ENCODE results near the gene ZNF222. TPM values are rescaled to one million over a fixed set of nuclear protein-coding genes. Genes with fewer than 3 reads are reported as not detected.

The ZNF222 gene
- total RNA-seq, 3 donors from 2014 or later (not counting 1 experiment from before 2014, with no cell fraction given), result 5.6 to 7.6 (median 5.7) TPM

GRCh38 chr19:44005973-44006372 lies 19.2 kb upstream of the ZNF222 start:
- H3K27me3 Mint-ChIP-seq (ENCODE audit: low read depth in 2 of 2), result no peaks in the 10 kb centered on the region
- intact Hi-C loops (cut with micrococcal nuclease), result no loop called here
- H3K9me3 Mint-ChIP-seq, result peaks cover 15 to 26% of the 10 kb centered on the region in 2 donors
- Histone ChIP-seq H3K27ac (ENCODE audit: low read length) (no peak overlapping the region), H3K4me3 (ENCODE audit: low read length) (no peak overlapping the region), H3K27me3 (ENCODE audit: control insufficient read depth, insufficient read depth, low read length) (no peaks in the 10 kb centered on the region), H3K4me1 (ENCODE audit: control insufficient read depth, insufficient read depth, low read length) (peaks cover 16% of the 10 kb centered on the region), H3K36me3 (ENCODE audit: control insufficient read depth, insufficient read depth, low read length) (peaks cover 42% of the 10 kb centered on the region), H3K9me3 (ENCODE audit: control insufficient read depth, insufficient read depth, low read length) (peaks cover 31% of the 10 kb centered on the region)
- ATAC-seq (no peak), DNase-seq (no peak)
- TF ChIP-seq CTCF (IDR thresholded peaks at IDR 0.05), result no peak
- WGBS (ENCODE audit: insufficient coverage), result 29% methylated on average over 1 of the region's 1 CpG
- H3K4me1 Mint-ChIP-seq, result peaks cover 32 to 34% of the 10 kb centered on the region in 2 donors
- H3K4me3 Mint-ChIP-seq, result no peak overlapping the region
- peaks cover 49% of the 10 kb centered on the region for H3K36me3 Mint-ChIP-seq
- no peak overlapping the region for H3K27ac Mint-ChIP-seq

GRCh38 chr19:44007473-44007872 lies 17.7 kb upstream of the ZNF222 start:
- TF ChIP-seq CTCF (IDR thresholded peaks at IDR 0.05), result no peak
- Mint-ChIP-seq H3K4me3 (no peak overlapping the region), H3K36me3 (peaks cover 64% of the 10 kb centered on the region), H3K27ac (no peak overlapping the region), H3K27me3 (ENCODE audit: low read depth in 2 of 2) (no peaks in the 10 kb centered on the region), H3K4me1 (peaks cover 25 to 28% of the 10 kb centered on the region in 2 donors), H3K9me3 (peaks cover 19 to 31% of the 10 kb centered on the region in 2 donors)
- ATAC-seq, result no peak
- no peak overlapping the region for H3K27ac ChIP-seq (ENCODE audit: low read length)
- H3K4me1 ChIP-seq (ENCODE audit: control insufficient read depth, insufficient read depth, low read length), result peaks cover 9% of the 10 kb centered on the region
- DNase-seq, result no peak
- peaks cover 52% of the 10 kb centered on the region for H3K36me3 ChIP-seq (ENCODE audit: control insufficient read depth, insufficient read depth, low read length)
- H3K9me3 ChIP-seq (ENCODE audit: control insufficient read depth, insufficient read depth, low read length), result peaks cover 35% of the 10 kb centered on the region
- no peak overlapping the region for H3K4me3 ChIP-seq (ENCODE audit: low read length)
- intact Hi-C loops (cut with micrococcal nuclease), result no loop called here
- H3K27me3 ChIP-seq (ENCODE audit: control insufficient read depth, insufficient read depth, low read length), result no peaks in the 10 kb centered on the region
- WGBS (ENCODE audit: insufficient coverage), result 97% methylated on average over 6 of the region's 6 CpGs

GRCh38 chr19:44010468-44010867 lies 14.7 kb upstream of the ZNF222 start:
- Histone ChIP-seq H3K27me3 (ENCODE audit: control insufficient read depth, insufficient read depth, low read length) (no peaks in the 10 kb centered on the region), H3K36me3 (ENCODE audit: control insufficient read depth, insufficient read depth, low read length) (peaks cover 52% of the 10 kb centered on the region), H3K4me1 (ENCODE audit: control insufficient read depth, insufficient read depth, low read length) (no peaks in the 10 kb centered on the region), H3K27ac (ENCODE audit: low read length) (no peak overlapping the region), H3K4me3 (ENCODE audit: low read length) (no peak overlapping the region), H3K9me3 (ENCODE audit: control insufficient read depth, insufficient read depth, low read length) (peaks cover 38% of the 10 kb centered on the region)
- peaks cover 25 to 41% of the 10 kb centered on the region in 2 donors for H3K9me3 Mint-ChIP-seq
- TF ChIP-seq CTCF (IDR thresholded peaks at IDR 0.05), result no peak
- WGBS (ENCODE audit: insufficient coverage), result 96% methylated on average over 5 of the region's 5 CpGs
- H3K4me3 Mint-ChIP-seq, result no peak overlapping the region
- ATAC-seq (no peak), DNase-seq (no peak)
- H3K4me1 Mint-ChIP-seq, result peaks cover 12% of the 10 kb centered on the region in 2 donors
- intact Hi-C loops (cut with micrococcal nuclease), result no loop called here
- peaks cover 77% of the 10 kb centered on the region for H3K36me3 Mint-ChIP-seq
- no peaks in the 10 kb centered on the region for H3K27me3 Mint-ChIP-seq (ENCODE audit: low read depth in 2 of 2)
- no peak overlapping the region for H3K27ac Mint-ChIP-seq

GRCh38 chr19:44019498-44019897 lies 5.7 kb upstream of the ZNF222 start:
- Histone ChIP-seq H3K4me1 (ENCODE audit: control insufficient read depth, insufficient read depth, low read length) (no peaks in the 10 kb centered on the region), H3K9me3 (ENCODE audit: control insufficient read depth, insufficient read depth, low read length) (peaks cover 4% of the 10 kb centered on the region), H3K36me3 (ENCODE audit: control insufficient read depth, insufficient read depth, low read length) (no peaks in the 10 kb centered on the region), H3K4me3 (ENCODE audit: low read length) (no peak overlapping the region), H3K27ac (ENCODE audit: low read length) (no peak overlapping the region), H3K27me3 (ENCODE audit: control insufficient read depth, insufficient read depth, low read length) (peaks cover 6% of the 10 kb centered on the region)
- Mint-ChIP-seq H3K27ac (no peak overlapping the region), H3K27me3 (ENCODE audit: low read depth in 2 of 2) (peaks cover 31 to 47% of the 10 kb centered on the region in 2 donors), H3K4me1 (peaks cover 0 to under 1% of the 10 kb centered on the region in 2 donors), H3K36me3 (peaks cover 14% of the 10 kb centered on the region), H3K9me3 (peaks cover 2 to 3% of the 10 kb centered on the region in 2 donors), H3K4me3 (no peak overlapping the region)
- no peak for DNase-seq
- ATAC-seq, result no peak
- 44% methylated on average over 1 of the region's 2 CpGs for WGBS (ENCODE audit: insufficient coverage)
- intact Hi-C loops (cut with micrococcal nuclease), result no loop called here
- no peak for TF ChIP-seq CTCF (IDR thresholded peaks at IDR 0.05)

Data from natural killer cell (primary cell).